Measurements from ENCODE around the gene RASL11A. TPM values are rescaled to one million over a fixed set of nuclear protein-coding genes. Genes with fewer than 3 reads are reported as not detected.

The RASL11A gene
- total and polyA plus RNA-seq, 2 of the 13 experiments (the other 11 are each of a cell fraction or from before 2014, with no cell fraction given): 3.0 to 4.1 TPM

DNA sequence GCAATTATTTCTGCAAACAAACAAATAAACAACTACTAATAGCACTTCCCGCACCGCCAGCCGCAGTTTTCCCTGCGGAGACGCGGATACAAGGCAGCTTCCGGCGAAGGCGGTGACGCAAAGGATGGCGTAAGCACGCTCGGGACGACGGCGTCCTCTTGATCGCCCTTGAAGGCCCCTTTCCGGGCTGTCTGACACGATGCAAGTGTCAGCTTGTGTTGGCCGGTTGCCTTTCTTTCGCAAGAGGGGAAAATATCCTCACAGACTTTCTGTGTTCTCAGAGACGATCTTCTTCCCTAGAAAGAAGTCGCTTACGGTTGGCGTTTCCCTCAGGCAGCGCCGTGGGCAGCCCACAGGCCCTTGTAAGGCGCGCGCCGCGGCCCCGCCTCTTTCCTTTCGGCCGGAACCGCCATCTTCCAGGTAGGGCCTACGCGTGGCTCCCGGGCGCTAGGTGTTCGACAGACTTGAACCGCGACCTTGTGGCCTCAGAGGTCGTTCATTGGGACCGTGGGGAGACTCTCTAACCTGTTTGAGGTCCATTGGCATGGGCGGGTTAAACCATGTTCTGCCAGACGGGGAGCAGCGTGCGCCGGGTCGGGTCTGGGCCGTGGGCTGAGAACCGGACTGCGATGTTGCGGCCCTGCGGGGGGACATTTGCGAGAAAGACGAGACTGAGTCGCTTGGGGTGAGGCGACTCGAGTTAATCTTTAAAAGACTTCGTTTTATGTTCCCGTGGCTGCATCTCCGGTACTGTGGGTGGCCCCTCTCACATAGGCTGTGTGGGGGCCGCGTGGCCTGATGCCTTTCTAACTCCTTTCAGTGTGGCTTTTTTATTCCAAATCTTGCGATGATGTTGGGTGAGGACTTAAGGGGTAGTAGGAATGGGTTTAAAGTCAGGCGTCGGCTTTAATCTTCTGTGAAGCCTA, 19.2 kb upstream of the RASL11A start, which contains the start of gene RPL21 (continued):
- TF ChIP-seq MATR3 (CRISPR knock-in tag; IDR thresholded peaks at IDR 0.05): no peak
- TF ChIP-seq, protein P1, sequence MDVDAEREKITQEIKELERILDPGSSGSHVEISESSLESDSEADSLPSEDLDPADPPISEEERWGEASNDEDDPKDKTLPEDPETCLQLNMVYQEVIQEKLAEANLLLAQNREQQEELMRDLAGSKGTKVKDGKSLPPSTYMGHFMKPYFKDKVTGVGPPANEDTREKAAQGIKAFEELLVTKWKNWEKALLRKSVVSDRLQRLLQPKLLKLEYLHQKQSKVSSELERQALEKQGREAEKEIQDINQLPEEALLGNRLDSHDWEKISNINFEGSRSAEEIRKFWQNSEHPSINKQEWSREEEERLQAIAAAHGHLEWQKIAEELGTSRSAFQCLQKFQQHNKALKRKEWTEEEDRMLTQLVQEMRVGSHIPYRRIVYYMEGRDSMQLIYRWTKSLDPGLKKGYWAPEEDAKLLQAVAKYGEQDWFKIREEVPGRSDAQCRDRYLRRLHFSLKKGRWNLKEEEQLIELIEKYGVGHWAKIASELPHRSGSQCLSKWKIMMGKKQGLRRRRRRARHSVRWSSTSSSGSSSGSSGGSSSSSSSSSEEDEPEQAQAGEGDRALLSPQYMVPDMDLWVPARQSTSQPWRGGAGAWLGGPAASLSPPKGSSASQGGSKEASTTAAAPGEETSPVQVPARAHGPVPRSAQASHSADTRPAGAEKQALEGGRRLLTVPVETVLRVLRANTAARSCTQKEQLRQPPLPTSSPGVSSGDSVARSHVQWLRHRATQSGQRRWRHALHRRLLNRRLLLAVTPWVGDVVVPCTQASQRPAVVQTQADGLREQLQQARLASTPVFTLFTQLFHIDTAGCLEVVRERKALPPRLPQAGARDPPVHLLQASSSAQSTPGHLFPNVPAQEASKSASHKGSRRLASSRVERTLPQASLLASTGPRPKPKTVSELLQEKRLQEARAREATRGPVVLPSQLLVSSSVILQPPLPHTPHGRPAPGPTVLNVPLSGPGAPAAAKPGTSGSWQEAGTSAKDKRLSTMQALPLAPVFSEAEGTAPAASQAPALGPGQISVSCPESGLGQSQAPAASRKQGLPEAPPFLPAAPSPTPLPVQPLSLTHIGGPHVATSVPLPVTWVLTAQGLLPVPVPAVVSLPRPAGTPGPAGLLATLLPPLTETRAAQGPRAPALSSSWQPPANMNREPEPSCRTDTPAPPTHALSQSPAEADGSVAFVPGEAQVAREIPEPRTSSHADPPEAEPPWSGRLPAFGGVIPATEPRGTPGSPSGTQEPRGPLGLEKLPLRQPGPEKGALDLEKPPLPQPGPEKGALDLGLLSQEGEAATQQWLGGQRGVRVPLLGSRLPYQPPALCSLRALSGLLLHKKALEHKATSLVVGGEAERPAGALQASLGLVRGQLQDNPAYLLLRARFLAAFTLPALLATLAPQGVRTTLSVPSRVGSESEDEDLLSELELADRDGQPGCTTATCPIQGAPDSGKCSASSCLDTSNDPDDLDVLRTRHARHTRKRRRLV (CRISPR knock-in tag; IDR thresholded peaks at IDR 0.05): peak; percentile 86; the same call in 1 of the 2 replicates
- TF ChIP-seq NR2F2 (IDR thresholded peaks at IDR 0.05; ENCODE audit: borderline replicate concordance, low read depth): no peak
- no peak for TF ChIP-seq TRIM22 (IDR thresholded peaks at IDR 0.05)
- no peak for TF ChIP-seq CHD4 (IDR thresholded peaks at IDR 0.05; ENCODE audit: borderline replicate concordance, low read length)
- TF ChIP-seq ZNF672 (CRISPR knock-in tag; IDR thresholded peaks at IDR 0.05): no peak
- 0 out of 2 replicates have a peak, but pooled peaks have one; percentile 42 for TF ChIP-seq ISX (CRISPR knock-in tag; conservative IDR thresholded peaks at IDR 0.05)
- peak; percentile 89; the same call in 1 of the 2 replicates for TF ChIP-seq ZNF703 (CRISPR knock-in tag; IDR thresholded peaks at IDR 0.05; ENCODE audit: borderline replicate concordance)
- peak; percentile 62; the same call in 1 of the 2 replicates for TF ChIP-seq ZNF614 (CRISPR knock-in tag; IDR thresholded peaks at IDR 0.05; ENCODE audit: borderline replicate concordance)
- peak; percentile 65; the same call in 1 of the 2 replicates for TF ChIP-seq NR2C2 (CRISPR knock-in tag; IDR thresholded peaks at IDR 0.05; ENCODE audit: borderline replicate concordance)
- no peak for TF ChIP-seq KDM3A (CRISPR knock-in tag; IDR thresholded peaks at IDR 0.05; ENCODE audit: low read depth)
- peak; percentile 89; the same call in 1 of the 2 replicates for TF ChIP-seq ZZZ3 (CRISPR knock-in tag; IDR thresholded peaks at IDR 0.05; ENCODE audit: borderline replicate concordance)
- TF ChIP-seq RNF2 (conservative IDR thresholded peaks at IDR 0.05; ENCODE audit: low read depth): peak; percentile 59; the same call in 1 of the 2 replicates
- TF ChIP-seq, protein P2, sequence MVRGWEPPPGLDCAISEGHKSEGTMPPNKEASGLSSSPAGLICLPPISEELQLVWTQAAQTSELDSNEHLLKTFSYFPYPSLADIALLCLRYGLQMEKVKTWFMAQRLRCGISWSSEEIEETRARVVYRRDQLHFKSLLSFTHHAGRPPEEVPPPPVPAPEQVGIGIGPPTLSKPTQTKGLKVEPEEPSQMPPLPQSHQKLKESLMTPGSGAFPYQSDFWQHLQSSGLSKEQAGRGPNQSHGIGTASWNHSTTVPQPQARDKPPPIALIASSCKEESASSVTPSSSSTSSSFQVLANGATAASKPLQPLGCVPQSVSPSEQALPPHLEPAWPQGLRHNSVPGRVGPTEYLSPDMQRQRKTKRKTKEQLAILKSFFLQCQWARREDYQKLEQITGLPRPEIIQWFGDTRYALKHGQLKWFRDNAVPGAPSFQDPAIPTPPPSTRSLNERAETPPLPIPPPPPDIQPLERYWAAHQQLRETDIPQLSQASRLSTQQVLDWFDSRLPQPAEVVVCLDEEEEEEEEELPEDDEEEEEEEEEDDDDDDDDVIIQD (CRISPR knock-in tag; IDR thresholded peaks at IDR 0.05; ENCODE audit: low read depth): peak; percentile 28; the same call in 1 of the 2 replicates
- TF ChIP-seq ZNF891 (CRISPR knock-in tag; IDR thresholded peaks at IDR 0.05): peak; percentile 87
- TF ChIP-seq ZNF557 (CRISPR knock-in tag; IDR thresholded peaks at IDR 0.05): 0 out of 2 replicates have a peak, but pooled peaks have one; percentile 35
